Muscle layer of duodenum (tissue), 2 donors: Measurements from ENCODE around the gene ZNF697.
"Not testable (repeated sequence)": the region's sequence is repeated elsewhere in the genome, so short reads cannot be mapped to it uniquely, and the experiment has no call there.

Experiments used
- H3K27ac ChIP-seq: one replicate; pipeline ENCODE4 v1.7.0; 2013; ENCODE audit warnings: mild to moderate bottlenecking, low read length
- H3K27me3 ChIP-seq: one replicate; pipeline ENCODE4 v1.7.0; 2013; ENCODE audit warnings: low read depth, mild to moderate bottlenecking, control low read depth, low read length
- H3K36me3 ChIP-seq, 2 donors: one replicate each; pipeline ENCODE4 v1.7.0; 2013; ENCODE audit warnings: low read length in 2 of 2, control low read depth in 1 of 2, mild to moderate bottlenecking in 1 of 2; ENCODE audit not compliant: insufficient read depth in 2 of 2, control insufficient read depth in 1 of 2
- H3K4me1 ChIP-seq, 2 donors: one replicate each; pipeline ENCODE4 v1.7.0; 2013; ENCODE audit warnings: low read length in 2 of 2, mild to moderate bottlenecking in 2 of 2, control low read depth in 1 of 2, moderate library complexity in 1 of 2; ENCODE audit not compliant: insufficient read depth in 2 of 2, control insufficient read depth in 1 of 2
- H3K4me3 ChIP-seq, 2 donors: one replicate each; pipeline ENCODE4 v1.7.0; 2013; ENCODE audit warnings: low read length in 2 of 2, low read depth in 1 of 2, mild to moderate bottlenecking in 1 of 2
- H3K9me3 ChIP-seq, 2 donors: one replicate each; pipeline ENCODE4 v1.7.0; 2013; ENCODE audit warnings: low read length in 2 of 2, control low read depth in 1 of 2, mild to moderate bottlenecking in 1 of 2; ENCODE audit not compliant: control insufficient read depth in 1 of 2
- donor health status: healthy.

Gene ZNF697

GRCh38 chr1:119595606-119596005, 52.5 kb downstream of the ZNF697 start:
- Histone ChIP-seq H3K9me3 (no peaks in the 10 kb centered on the region), H3K27ac (no peak overlapping the region), H3K4me3 (no peak overlapping the region), H3K27me3 (no peaks in the 10 kb centered on the region), H3K36me3 (no peaks in the 10 kb centered on the region), H3K4me1 (no peaks in the 10 kb centered on the region)

GRCh38 chr1:119595168-119595567, 52.9 kb downstream of the ZNF697 start:
- Histone ChIP-seq H3K9me3 (no peaks in the 10 kb centered on the region), H3K4me1 (no peaks in the 10 kb centered on the region), H3K27ac (no peak overlapping the region), H3K36me3 (no peaks in the 10 kb centered on the region), H3K27me3 (no peaks in the 10 kb centered on the region), H3K4me3 (no peak overlapping the region)

GRCh38 chr1:119594376-119594775, 53.7 kb downstream of the ZNF697 start:
- no peaks in the 10 kb centered on the region for H3K27me3 ChIP-seq
- H3K27ac ChIP-seq, result no peak overlapping the region
- H3K36me3 ChIP-seq, result no peaks in the 10 kb centered on the region
- no peaks in the 10 kb centered on the region for H3K9me3 ChIP-seq
- H3K4me1 ChIP-seq, result no peaks in the 10 kb centered on the region
- no peak overlapping the region for H3K4me3 ChIP-seq

GRCh38 chr1:119593805-119594204, 54.3 kb downstream of the ZNF697 start:
- Histone ChIP-seq H3K27ac (no peak overlapping the region), H3K27me3 (no peaks in the 10 kb centered on the region), H3K36me3 (no peaks in the 10 kb centered on the region), H3K4me3 (no peak overlapping the region), H3K4me1 (no peaks in the 10 kb centered on the region), H3K9me3 (no peaks in the 10 kb centered on the region)

- no peak overlapping the region for H3K4me3 ChIP-seq
- H3K4me1 ChIP-seq, result no peaks in the 10 kb centered on the region
- no peaks in the 10 kb centered on the region for H3K27me3 ChIP-seq
- H3K36me3 ChIP-seq, result no peaks in the 10 kb centered on the region
- H3K9me3 ChIP-seq, result no peaks in the 10 kb centered on the region
- H3K27ac ChIP-seq, result no peak overlapping the region
These were observed 57.7 kb downstream of the ZNF697 start for GRCh38 chr1:119590393-119590792.

GRCh38 chr1:119588621-119589020, 59.4 kb downstream of the ZNF697 start:
- Histone ChIP-seq H3K27me3 (no peaks in the 10 kb centered on the region), H3K27ac (no peak overlapping the region), H3K4me3 (no peak overlapping the region), H3K9me3 (no peaks in the 10 kb centered on the region), H3K36me3 (no peaks in the 10 kb centered on the region), H3K4me1 (no peaks in the 10 kb centered on the region)

GRCh38 chr1:119587341-119587740, 60.7 kb downstream of the ZNF697 start:
- no peaks in the 10 kb centered on the region for H3K27me3 ChIP-seq
- no peak overlapping the region for H3K4me3 ChIP-seq
- H3K27ac ChIP-seq, result no peak overlapping the region
- H3K36me3 ChIP-seq, result no peaks in the 10 kb centered on the region
- no peaks in the 10 kb centered on the region for H3K4me1 ChIP-seq
- no peaks in the 10 kb centered on the region for H3K9me3 ChIP-seq

- H3K36me3 ChIP-seq, H3K4me1 ChIP-seq, H3K27ac ChIP-seq, H3K9me3 ChIP-seq, H3K4me3 ChIP-seq, H3K27me3 ChIP-seq: not testable (repeated sequence)
These were observed 62.3 kb downstream of the ZNF697 start for GRCh38 chr1:119585801-119586200.

GRCh38 chr1:119582801-119583200, 65.3 kb downstream of the ZNF697 start:
- H3K27me3 ChIP-seq, result no peaks in the 10 kb centered on the region
- H3K9me3 ChIP-seq, result no peaks in the 10 kb centered on the region
- no peak overlapping the region for H3K27ac ChIP-seq
- H3K4me3 ChIP-seq, result no peak overlapping the region
- H3K4me1 ChIP-seq, result no peaks in the 10 kb centered on the region
- no peaks in the 10 kb centered on the region for H3K36me3 ChIP-seq

- H3K27me3 ChIP-seq, H3K36me3 ChIP-seq, H3K4me1 ChIP-seq, H3K27ac ChIP-seq, H3K9me3 ChIP-seq, H3K4me3 ChIP-seq: not testable (repeated sequence)
These were observed 67.0 kb downstream of the ZNF697 start for GRCh38 chr1:119581076-119581475.

GRCh38 chr1:119573886-119574285, 74.2 kb downstream of the ZNF697 start:
- Histone ChIP-seq H3K4me1 (no peaks in the 10 kb centered on the region), H3K27me3 (no peaks in the 10 kb centered on the region), H3K9me3 (no peaks in the 10 kb centered on the region), H3K27ac (no peak overlapping the region), H3K36me3 (no peaks in the 10 kb centered on the region), H3K4me3 (no peak overlapping the region)

GRCh38 chr1:119569930-119570622, 78.0 kb downstream of the ZNF697 start:
- H3K27ac ChIP-seq, H3K9me3 ChIP-seq, H3K4me1 ChIP-seq: not testable (repeated sequence)

More at GRCh38 chr1:119569930-119570622, 78.0 kb downstream of the ZNF697 start:
- H3K4me3 ChIP-seq, H3K36me3 ChIP-seq, H3K27me3 ChIP-seq: not testable (repeated sequence)
